Vagina (tissue), 2 donors: Measurements from ENCODE around the gene LTBR.

Experiments
- CTCF ChIP-seq, 3 experiments: fragments of 450-650 bp in 2 of 3; fragments of 200-600 bp in 1 of 3; sonication (generic) in 1 of 3; IDR thresholded peaks; one replicate each; pipeline ENCODE4 v1.5.1; 2017 to 2019; ENCODE audit warnings: antibody characterized with exemption in 3 of 3, mild to moderate bottlenecking in 2 of 3, moderate library complexity in 2 of 3
- POLR2A ChIP-seq, 2 donors: fragments of 450-650 bp; IDR thresholded peaks; one replicate each; pipeline ENCODE4 v1.6.1; 2017; ENCODE audit warnings: antibody characterized with exemption in 2 of 2, mild to moderate bottlenecking in 2 of 2, moderate library complexity in 2 of 2

- TF ChIP-seq POLR2A (IDR thresholded peaks at IDR 0.05), result no peak
- no peak for TF ChIP-seq CTCF (IDR thresholded peaks at IDR 0.05)
These were observed 8.5 kb downstream of the LTBR start for GRCh38 chr12:6392504-6392903.
